SK-N-SH (cell line): ENCODE measurements around the gene MACROH2A2. TPM values are rescaled to one million over a fixed set of nuclear protein-coding genes. Genes with fewer than 3 reads are reported as not detected.

Experiments
- CTCF ChIA-PET: fragments of 300-600, 350-600 bp; formaldehyde crosslinking; extraction: SDS; loops from one replicate; lab custom pipeline; 2021; lab: Yijun Ruan, JAX
- POLR2A ChIA-PET: fragments of 350-600 bp; sonication (Branson Sonifier 250); formaldehyde crosslinking; extraction: SDS; loops from one replicate; lab custom pipeline; 2020; ENCODE audit warnings: antibody characterized with exemption, inconsistent platforms; lab: Yijun Ruan, JAX
- DNase-seq: peaks from one replicate; pipeline ENCODE4 v3.0.0; 2012
- H2AFZ ChIP-seq: fragments of 200-600 bp; sonication (generic); 2 replicates; pipeline ENCODE4 v1.8.1; 2016; ENCODE audit warnings: antibody characterized with exemption, mild to moderate bottlenecking, low read depth
- H3F3A ChIP-seq: fragments of 200-600 bp; sonication (generic); replicated peaks from 2 replicates; pipeline ENCODE3; 2016; ENCODE audit warnings: antibody characterized with exemption, mild to moderate bottlenecking; ENCODE audit not compliant: insufficient read depth
- H3K27ac ChIP-seq, 2 experiments: fragments of 200-500 bp in 1 of 2; fragments of 200-600 bp in 1 of 2; sonication (Bioruptor generic) in 1 of 2; sonication (generic), shearing (Covaris generic) in 1 of 2; 2 replicates each; pipeline versions ENCODE4 v1.5.1 to v1.6.1; 2014 to 2016; ENCODE audit warnings: low read depth in 2 of 2, inconsistent platforms in 1 of 2, low read length in 1 of 2, mild to moderate bottlenecking in 1 of 2, mixed read lengths in 1 of 2
- H3K27me3 ChIP-seq: fragments of 200-600 bp; sonication (generic), shearing (Covaris generic); 2 replicates; pipeline ENCODE4 v1.6.1; 2016; ENCODE audit warnings: mixed run types; ENCODE audit not compliant: insufficient read depth
- H3K36me3 ChIP-seq, 2 experiments: fragments of 200-500 bp in 1 of 2; fragments of 200-600 bp in 1 of 2; sonication (Bioruptor generic) in 1 of 2; sonication (generic) in 1 of 2; replicated peaks in 1 of 2; 2 replicates each; pipeline versions ENCODE3 to v1.5.1; 2014 to 2016; ENCODE audit warnings: low read length in 1 of 2, mild to moderate bottlenecking in 1 of 2; ENCODE audit not compliant: insufficient read depth in 2 of 2, control insufficient read depth in 1 of 2
- H3K4me1 ChIP-seq, 2 experiments: fragments of 200-500 bp in 1 of 2; fragments of 200-600 bp in 1 of 2; sonication (Bioruptor generic) in 1 of 2; sonication (generic), shearing (Covaris generic) in 1 of 2; 2 replicates each; pipeline versions ENCODE4 v1.5.1 to v1.6.1; 2014 to 2016; ENCODE audit warnings: low read depth in 1 of 2, low read length in 1 of 2, mixed run types in 1 of 2; ENCODE audit not compliant: insufficient read depth in 2 of 2, control insufficient read depth in 1 of 2
- H3K4me2 ChIP-seq: fragments of 200-600 bp; sonication (generic), shearing (Covaris generic); 2 replicates; pipeline ENCODE4 v1.6.1; 2017; ENCODE audit warnings: mixed run types
- H3K4me3 ChIP-seq, 2 experiments: fragments of 200-500 bp in 1 of 2; fragments of 200-600 bp in 1 of 2; sonication (Bioruptor generic) in 1 of 2; sonication (generic), shearing (Covaris generic) in 1 of 2; 2 replicates each; pipeline versions ENCODE4 v1.5.1 to v1.8.1; 2014 to 2016; ENCODE audit warnings: low read depth in 2 of 2, inconsistent platforms in 1 of 2, low read length in 1 of 2, mild to moderate bottlenecking in 1 of 2, mixed read lengths in 1 of 2, moderate library complexity in 1 of 2
- H3K79me2 ChIP-seq: fragments of 200-600 bp; sonication (generic); 2 replicates; pipeline ENCODE4 v1.8.1; 2017; ENCODE audit warnings: mild to moderate bottlenecking; ENCODE audit not compliant: insufficient read depth
- H3K9ac ChIP-seq: fragments of 200-600 bp; sonication (generic); 2 replicates; pipeline ENCODE4 v1.6.1; 2017; ENCODE audit warnings: mixed run types
- H3K9me2 ChIP-seq: fragments of 200-600 bp; sonication (generic); 2 replicates; pipeline ENCODE4 v1.6.1; 2017; ENCODE audit warnings: mixed run types
- H3K9me3 ChIP-seq: fragments of 200-600 bp; sonication (generic); 2 replicates; pipeline ENCODE4 v1.6.1; 2017; ENCODE audit warnings: mixed run types, mild to moderate bottlenecking, moderate library complexity
- H4K20me1 ChIP-seq: fragments of 200-600 bp; sonication (generic); 2 replicates; pipeline ENCODE4 v1.6.1; 2017; ENCODE audit warnings: mild to moderate bottlenecking, mixed run types; ENCODE audit not compliant: insufficient read depth
- CHD2 ChIP-seq: fragments of 150-350 bp; IDR thresholded peaks from 2 replicates; pipeline ENCODE4 v1.6.1; 2018; ENCODE audit warnings: low read length; ENCODE audit not compliant: partially characterized antibody
- EP300 ChIP-seq, 2 experiments: IDR thresholded peaks; 2 replicates each; pipeline versions ENCODE4 v1.4.0 to v1.6.1; 2012; ENCODE audit warnings: borderline replicate concordance in 1 of 2, low read depth in 1 of 2, low read length in 1 of 2
- EZH2phosphoT487 ChIP-seq: fragments of 200-600 bp; sonication (generic); IDR thresholded peaks from 2 replicates; pipeline ENCODE4 v1.6.1; 2017; ENCODE audit warnings: low read depth, mixed run types, mild to moderate bottlenecking, antibody characterized with exemption, moderate library complexity, borderline replicate concordance
- FOSL2 ChIP-seq: IDR thresholded peaks from 2 replicates; pipeline ENCODE4 v1.4.0; 2012; ENCODE audit warnings: low read depth, mild to moderate bottlenecking, moderate library complexity, borderline replicate concordance
- FOXJ3 ChIP-seq: sonication (generic); formaldehyde crosslinking; IDR thresholded peaks from 2 replicates; pipeline ENCODE4 v1.5.1; 2020; ENCODE audit warnings: mild to moderate bottlenecking, missing genetic modification reagents
- GABPA ChIP-seq: IDR thresholded peaks from 2 replicates; pipeline ENCODE4 v1.4.0; 2012; ENCODE audit warnings: low read depth, mild to moderate bottlenecking
- GATA2 ChIP-seq: sonication (generic); formaldehyde crosslinking; IDR thresholded peaks from 2 replicates; pipeline ENCODE4 v1.5.0; 2020; ENCODE audit warnings: mild to moderate bottlenecking, missing genetic modification reagents
- IRF3 ChIP-seq: fragments of 150-350 bp; IDR thresholded peaks from 2 replicates; pipeline ENCODE4 v1.6.1; 2016; ENCODE audit warnings: mild to moderate bottlenecking, low read depth, low read length
- MAX ChIP-seq: IDR thresholded peaks from 2 replicates; pipeline ENCODE4 v1.4.0; 2012; ENCODE audit warnings: low read depth
- POLR2AphosphoS5 ChIP-seq: IDR thresholded peaks from 2 replicates; pipeline ENCODE4 v1.6.1; 2012; ENCODE audit warnings: low read depth, low read length
- RCOR1 ChIP-seq: fragments of 150-350 bp; IDR thresholded peaks from 2 replicates; pipeline ENCODE4 v1.6.1; 2017; ENCODE audit warnings: antibody characterized with exemption, low read length
- RFX5 ChIP-seq: IDR thresholded peaks from 2 replicates; pipeline ENCODE4 v1.6.1; 2012; ENCODE audit warnings: mild to moderate bottlenecking, improper control_type of control experiment, low read length
- RXRA ChIP-seq: IDR thresholded peaks from 2 replicates; pipeline ENCODE4 v1.4.0; 2012; ENCODE audit warnings: low read depth, mild to moderate bottlenecking, borderline replicate concordance
- SIN3A ChIP-seq: IDR thresholded peaks from 2 replicates; pipeline ENCODE4 v1.6.1; 2012; ENCODE audit warnings: low read depth, mild to moderate bottlenecking, low read length, moderate library complexity, borderline replicate concordance
- SMC3 ChIP-seq: IDR thresholded peaks from 2 replicates; pipeline ENCODE4 v1.6.1; 2012; ENCODE audit warnings: low read depth, low read length, improper control_type of control experiment
- TAF1 ChIP-seq: IDR thresholded peaks from 2 replicates; pipeline ENCODE4 v1.6.1; 2012; ENCODE audit warnings: low read depth, mild to moderate bottlenecking, low read length, moderate library complexity, borderline replicate concordance
- TCF12 ChIP-seq: IDR thresholded peaks from 2 replicates; pipeline ENCODE4 v1.4.0; 2012
- TEAD4 ChIP-seq: IDR thresholded peaks from 2 replicates; pipeline ENCODE4 v1.4.0; 2012; ENCODE audit warnings: mild to moderate bottlenecking, borderline replicate concordance; ENCODE audit not compliant: insufficient read depth
- USF1 ChIP-seq: IDR thresholded peaks from 2 replicates; pipeline ENCODE4 v1.4.0; 2012; ENCODE audit warnings: low read depth, borderline replicate concordance
- YY1 ChIP-seq: IDR thresholded peaks from 2 replicates; pipeline ENCODE4 v1.4.0; 2012; ENCODE audit warnings: low read depth, mild to moderate bottlenecking
- WGBS: methylation state at CpG from one replicate; pipeline ENCODE4 v1.1.6; 2017; ENCODE audit warnings: low lambda C conversion rate; 5-methylcytosine and 5-hydroxymethylcytosine counted together
- polyA plus RNA-seq, 3 experiments: library from polyadenylated mRNA; depleted of rRNA; stranded (reverse); fragments of >200 nt; gene quantifications; 2 replicates each; pipeline ENCODE4 v1.2.3, GENCODE V29; 2012

Gene MACROH2A2
- polyA plus RNA-seq, 1 of the 3 experiments (the other 2 are of a cell fraction), result 28.9 TPM

GRCh38 chr10:70057306-70057705 is 4.7 kb downstream of the MACROH2A2 start (continued):
- no peak for TF ChIP-seq FOSL2
- no peak for TF ChIP-seq IRF3
- no peak for TF ChIP-seq POLR2AphosphoS5
- no peak for TF ChIP-seq TEAD4
- TF ChIP-seq, all 33 proteins: peak for 0

GRCh38 chr10:70060389-70060788 is 7.7 kb downstream of the MACROH2A2 start:
- Histone ChIP-seq H3F3A (no peaks in the 10 kb centered on the region), H3K4me2 (no peak overlapping the region), H3K4me3 (no peak overlapping the region), H3K4me1 (peaks cover 0 to 2% of the 10 kb centered on the region in 2 experiments; a peak in 2 of 4 replicates), H4K20me1 (peaks cover 3% of the 10 kb centered on the region; the same call in 1 of the 2 replicates), H3K9me3 (no peaks in the 10 kb centered on the region), H3K27me3 (no peaks in the 10 kb centered on the region), H3K9ac (no peak overlapping the region), H2AFZ (no peak overlapping the region), H3K79me2 (peaks cover 29% of the 10 kb centered on the region), H3K36me3 (no peaks in the 10 kb centered on the region), H3K27ac (no peak overlapping the region), H3K9me2 (no peaks in the 10 kb centered on the region)
- ChIA-PET POLR2A (no interaction called here), CTCF (interaction anchor here (0.6 to 1.4 kb wide), 3 partner anchors 10 to 146 kb away, joined by 3 to 4 read pairs (median 3); no protein-coding TSS in a partner anchor)
- no peak for TF ChIP-seq GATA2 (CRISPR knock-in tag)
- TF ChIP-seq USF1, result no peak
- no peak for TF ChIP-seq TCF12
- no peak for TF ChIP-seq YY1
- no peak for TF ChIP-seq RFX5
- no peak for TF ChIP-seq POLR2AphosphoS5
- no peak for TF ChIP-seq SMC3
- no peak for TF ChIP-seq EZH2phosphoT487
- no peak for TF ChIP-seq CHD2
- no peak for TF ChIP-seq IRF3
- no peak for TF ChIP-seq GABPA
- TF ChIP-seq TAF1, result no peak
- TF ChIP-seq EP300 (IDR thresholded peaks at IDR 0.05; ENCODE audit: borderline replicate concordance in 1 of 2, low read depth in 1 of 2, low read length in 1 of 2), result no peak
- no peak for TF ChIP-seq FOSL2
- no peak for TF ChIP-seq FOXJ3 (CRISPR knock-in tag)
- TF ChIP-seq RCOR1, result no peak
- TF ChIP-seq MAX, result no peak
- TF ChIP-seq SIN3A, result no peak
- TF ChIP-seq RXRA, result no peak
- DNase-seq, result no peak
- WGBS, result 93% methylated on average over 2 of the region's 2 CpGs
